ENCODE measurements around the gene CDH4.

The CDH4 gene

GRCh38 chr20:61936701-61937131, 684.7 kb downstream of the CDH4 start:
- DNase-seq (ENCODE audit: low read depth, low spot score): no peak
- no peak for TF ChIP-seq CTCF (IDR thresholded peaks at IDR 0.05; ENCODE audit: low read depth, low read length)
- in situ Hi-C loops (cut with HindIII; ENCODE audit: low sequenced_read_pairs): no loop called here

GRCh38 chr20:61937146-61937962, 685.3 kb downstream of the CDH4 start:
- no peak for DNase-seq (ENCODE audit: low read depth, low spot score)
- in situ Hi-C loops (cut with HindIII; ENCODE audit: low sequenced_read_pairs): no loop called here
- TF ChIP-seq CTCF (IDR thresholded peaks at IDR 0.05; ENCODE audit: low read depth, low read length): no peak
- no peak overlapping the region for H3K4me3 ChIP-seq (ENCODE audit: low read depth, low read length)

More at GRCh38 chr20:61936701-61937131, 684.7 kb downstream of the CDH4 start:
- no peak overlapping the region for H3K4me3 ChIP-seq (ENCODE audit: low read depth, low read length)

GRCh38 chr20:61937963-61938838, 686.1 kb downstream of the CDH4 start:
- no peak for DNase-seq (ENCODE audit: low read depth, low spot score)
- in situ Hi-C loops (cut with HindIII; ENCODE audit: low sequenced_read_pairs): no loop called here
- no peak overlapping the region for H3K4me3 ChIP-seq (ENCODE audit: low read depth, low read length)
- no peak for TF ChIP-seq CTCF (IDR thresholded peaks at IDR 0.05; ENCODE audit: low read depth, low read length)

- no peak overlapping the region for H3K4me3 ChIP-seq (ENCODE audit: low read depth, low read length)
- no peak for DNase-seq (ENCODE audit: low read depth, low spot score)
- TF ChIP-seq CTCF (IDR thresholded peaks at IDR 0.05; ENCODE audit: low read depth, low read length): no peak
- in situ Hi-C loops (cut with HindIII; ENCODE audit: low sequenced_read_pairs): no loop called here
Observed at GRCh38 chr20:61938839-61939690, 687.0 kb downstream of the CDH4 start.

- TF ChIP-seq CTCF (IDR thresholded peaks at IDR 0.05; ENCODE audit: low read depth, low read length): no peak
- no peak for DNase-seq (ENCODE audit: low read depth, low spot score)
- H3K4me3 ChIP-seq (ENCODE audit: low read depth, low read length): no peak overlapping the region
- in situ Hi-C loops (cut with HindIII; ENCODE audit: low sequenced_read_pairs): no loop called here
Observed at GRCh38 chr20:61939691-61940360, 687.8 kb downstream of the CDH4 start.

Measured in astrocyte of the spinal cord (primary cell).